GM19238 (cell line): ENCODE data around the gene ERCC6L2.

ENCODE experiments used
- DNase-seq: peaks from one replicate; pipeline ENCODE4 v3.0.0; 2011; ENCODE audit warnings: low spot score; ENCODE audit not compliant: insufficient read length

Gene ERCC6L2

GRCh38 chr9:95978106-95978505, 102.6 kb downstream of the ERCC6L2 start:
- DNase-seq: no peak

- DNase-seq: no peak
These were observed 104.0 kb downstream of the ERCC6L2 start for GRCh38 chr9:95979446-95979845.

- DNase-seq: no peak
These were observed 105.0 kb downstream of the ERCC6L2 start for GRCh38 chr9:95980262-95981125.

GRCh38 chr9:95981761-95982390, 106.4 kb downstream of the ERCC6L2 start:
- DNase-seq: no peak

- no peak for DNase-seq
These were observed 110.1 kb downstream of the ERCC6L2 start for GRCh38 chr9:95985440-95986055.

- DNase-seq: no peak
These were observed 113.8 kb downstream of the ERCC6L2 start for GRCh38 chr9:95989297-95989696.

- no peak for DNase-seq
These were observed 115.8 kb downstream of the ERCC6L2 start for GRCh38 chr9:95991326-95991725.

- no peak for DNase-seq
These were observed 117.0 kb downstream of the ERCC6L2 start for GRCh38 chr9:95992536-95992935.

GRCh38 chr9:95993337-95993736, 117.8 kb downstream of the ERCC6L2 start:
- no peak for DNase-seq

GRCh38 chr9:95999390-95999789, 123.9 kb downstream of the ERCC6L2 start:
- no peak for DNase-seq

- no peak for DNase-seq
These were observed 128.9 kb downstream of the ERCC6L2 start for GRCh38 chr9:96004379-96004778.

GRCh38 chr9:96006296-96006879, 130.9 kb downstream of the ERCC6L2 start:
- no peak for DNase-seq

- no peak for DNase-seq
These were observed 131.5 kb downstream of the ERCC6L2 start for GRCh38 chr9:96006961-96007360.

- DNase-seq: no peak
These were observed 133.2 kb downstream of the ERCC6L2 start for GRCh38 chr9:96008502-96009222.

GRCh38 chr9:96009223-96009602, 133.7 kb downstream of the ERCC6L2 start:
- DNase-seq: no peak

GRCh38 chr9:96009690-96010472, 134.4 kb downstream of the ERCC6L2 start:
- no peak for DNase-seq

- no peak for DNase-seq
These were observed 138.6 kb downstream of the ERCC6L2 start for GRCh38 chr9:96014078-96014477.

- DNase-seq: no peak
These were observed 140.6 kb downstream of the ERCC6L2 start for GRCh38 chr9:96015876-96016686.
